Omental fat pad (tissue), 4 donors: ENCODE measurements around the gene CSNK1A1. TPM values are rescaled to one million over a fixed set of nuclear protein-coding genes. Genes with fewer than 3 reads are reported as not detected.
A peak's percentile ranks its signal among the peaks of the same experiment; 100 is the strongest.
"Not testable (repeated sequence)": the region's sequence is repeated elsewhere in the genome, so short reads cannot be mapped to it uniquely, and the experiment has no call there.

Source experiments
- ATAC-seq: fragments of 150-250 bp; one replicate; pipeline ENCODE4 v1.9.1; 2016; ENCODE audit warnings: mild to moderate bottlenecking, moderate library complexity; ENCODE audit not compliant: low FRiP score
- DNase-seq: peaks from one replicate; pipeline ENCODE4 v3.0.0-alpha.2; 2019; ENCODE audit warnings: low spot score
- CTCF ChIP-seq, 3 donors: fragments of 450-650 bp; IDR thresholded peaks; one replicate each; pipeline ENCODE4 v1.5.1; 2016 to 2017; ENCODE audit warnings: antibody characterized with exemption in 3 of 3, mild to moderate bottlenecking in 3 of 3, moderate library complexity in 2 of 3
- total RNA-seq, 4 donors: library from RNA; depleted of rRNA; stranded (reverse); fragments of >200 nt; gene quantifications; one replicate each; pipeline ENCODE4 v1.1.0, GENCODE V29; 2016

The CSNK1A1 gene
- total RNA-seq, 4 donors from 2014 or later: 181 to 292 (median 209) TPM

GRCh38 chr5:149545327-149545726, 5.9 kb downstream of the CSNK1A1 start:
- no peak for TF ChIP-seq CTCF (IDR thresholded peaks at IDR 0.05)
- DNase-seq: no peak
- ATAC-seq: no peak

- no peak for TF ChIP-seq CTCF (IDR thresholded peaks at IDR 0.05)
- ATAC-seq (no peak), DNase-seq (no peak)
Measured at GRCh38 chr5:149544028-149544420, 7.2 kb downstream of the CSNK1A1 start.

DNA sequence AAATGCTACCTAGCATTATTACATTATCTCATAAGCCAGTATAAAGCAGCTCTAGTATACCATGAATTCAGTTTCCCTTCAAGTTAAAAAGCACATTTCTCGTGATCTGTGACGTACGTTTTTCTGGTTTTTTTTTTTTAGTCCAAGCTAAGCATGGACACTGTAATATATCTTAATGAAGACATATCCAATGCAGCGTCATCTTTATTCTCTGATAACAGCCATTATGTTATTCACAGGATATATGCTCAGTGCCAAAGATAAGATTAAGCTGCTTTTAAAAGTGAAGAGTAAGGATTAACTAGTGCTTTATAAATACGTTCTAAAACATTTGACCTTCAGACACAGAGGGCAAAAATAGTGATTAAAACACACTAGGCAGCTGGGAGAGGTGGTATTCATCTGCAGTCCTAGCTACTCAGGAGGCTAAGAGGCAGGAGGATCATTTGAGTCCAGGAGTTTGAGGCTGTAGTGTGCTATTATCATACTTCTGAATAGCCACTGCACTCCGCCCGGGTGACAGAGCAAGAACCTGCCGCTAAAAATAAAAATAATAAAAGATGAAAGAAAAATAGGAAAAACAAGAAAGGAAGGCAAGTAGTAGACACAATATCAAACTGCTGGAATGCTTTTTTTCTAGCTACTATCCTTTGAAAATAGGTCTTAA, 7.7 kb downstream of the CSNK1A1 start:
- ATAC-seq: peak; percentile 33
- TF ChIP-seq CTCF (IDR thresholded peaks at IDR 0.05): no peak

DNA sequence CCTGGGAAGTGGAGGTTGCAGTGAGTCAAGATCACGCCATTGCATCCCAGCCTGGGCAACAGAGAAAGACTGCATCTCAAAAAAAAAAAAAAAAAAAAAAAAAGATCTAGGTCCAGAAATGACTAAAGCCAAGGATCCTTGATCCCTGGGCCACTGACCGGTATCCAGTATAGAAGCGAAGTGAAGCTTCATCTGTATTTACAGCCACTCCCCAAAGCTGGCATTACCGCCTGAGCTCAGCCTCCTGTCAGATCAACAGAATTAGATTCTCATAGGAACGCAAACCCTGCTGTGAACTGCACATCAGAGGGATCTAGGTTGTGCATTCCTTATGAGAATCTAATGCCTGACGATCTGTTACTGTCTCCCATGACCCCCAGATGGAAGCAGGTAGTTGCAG, 9.3 kb downstream of the CSNK1A1 start:
- ATAC-seq (no peak), DNase-seq (no peak)
- no peak for TF ChIP-seq CTCF (IDR thresholded peaks at IDR 0.05)

More for the DNA sequence above, 7.7 kb downstream of the CSNK1A1 start:
- DNase-seq: no peak

- ATAC-seq: no peak
- TF ChIP-seq CTCF (IDR thresholded peaks at IDR 0.05): no peak
- no peak for DNase-seq
Measured at GRCh38 chr5:149540089-149540488, 11.2 kb downstream of the CSNK1A1 start.

GRCh38 chr5:149537374-149537975, 13.8 kb downstream of the CSNK1A1 start:
- no peak for TF ChIP-seq CTCF (IDR thresholded peaks at IDR 0.05)
- DNase-seq: no peak
- ATAC-seq: no peak

DNA sequence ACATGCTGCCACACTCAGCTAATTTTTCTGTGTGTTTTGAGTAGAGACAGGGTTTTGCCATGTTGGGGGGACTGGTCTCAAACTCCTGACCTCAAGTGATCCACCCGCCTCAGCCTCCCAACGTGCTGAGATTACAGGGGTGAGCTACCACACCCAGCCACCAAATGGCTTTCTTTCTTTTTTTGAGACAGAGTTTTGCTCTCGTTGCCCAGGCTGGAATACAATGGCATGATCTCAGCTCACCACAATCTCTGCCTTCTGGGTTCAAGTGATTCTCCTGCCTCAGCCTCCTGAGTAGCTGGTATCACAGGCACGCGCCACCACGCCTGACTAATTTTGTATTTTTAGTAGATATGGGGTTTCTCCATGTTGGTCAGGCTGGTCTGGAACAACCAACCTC, 15.5 kb downstream of the CSNK1A1 start:
- not testable (repeated sequence) for DNase-seq, ATAC-seq
